SK-N-SH (cell line): Measurements from ENCODE around the gene TMEM138. TPM values are rescaled to one million over a fixed set of nuclear protein-coding genes. Genes with fewer than 3 reads are reported as not detected.

ENCODE experiments used
- CTCF ChIA-PET: fragments of 300-600, 350-600 bp; formaldehyde crosslinking; extraction: SDS; loops from one replicate; lab custom pipeline; 2021; lab: Yijun Ruan, JAX
- POLR2A ChIA-PET: fragments of 350-600 bp; sonication (Branson Sonifier 250); formaldehyde crosslinking; extraction: SDS; loops from one replicate; lab custom pipeline; 2020; ENCODE audit warnings: antibody characterized with exemption, inconsistent platforms; lab: Yijun Ruan, JAX
- DNase-seq: peaks from one replicate; pipeline ENCODE4 v3.0.0; 2012
- H2AFZ ChIP-seq: fragments of 200-600 bp; sonication (generic); 2 replicates; pipeline ENCODE4 v1.8.1; 2016; ENCODE audit warnings: antibody characterized with exemption, mild to moderate bottlenecking, low read depth
- H3F3A ChIP-seq: fragments of 200-600 bp; sonication (generic); replicated peaks from 2 replicates; pipeline ENCODE3; 2016; ENCODE audit warnings: antibody characterized with exemption, mild to moderate bottlenecking; ENCODE audit not compliant: insufficient read depth
- H3K27ac ChIP-seq, 2 experiments: fragments of 200-500 bp in 1 of 2; fragments of 200-600 bp in 1 of 2; sonication (Bioruptor generic) in 1 of 2; sonication (generic), shearing (Covaris generic) in 1 of 2; 2 replicates each; pipeline versions ENCODE4 v1.5.1 to v1.6.1; 2014 to 2016; ENCODE audit warnings: low read depth in 2 of 2, inconsistent platforms in 1 of 2, low read length in 1 of 2, mild to moderate bottlenecking in 1 of 2, mixed read lengths in 1 of 2
- H3K27me3 ChIP-seq: fragments of 200-600 bp; sonication (generic), shearing (Covaris generic); 2 replicates; pipeline ENCODE4 v1.6.1; 2016; ENCODE audit warnings: mixed run types; ENCODE audit not compliant: insufficient read depth
- H3K36me3 ChIP-seq, 2 experiments: fragments of 200-500 bp in 1 of 2; fragments of 200-600 bp in 1 of 2; sonication (Bioruptor generic) in 1 of 2; sonication (generic) in 1 of 2; replicated peaks in 1 of 2; 2 replicates each; pipeline versions ENCODE3 to v1.5.1; 2014 to 2016; ENCODE audit warnings: low read length in 1 of 2, mild to moderate bottlenecking in 1 of 2; ENCODE audit not compliant: insufficient read depth in 2 of 2, control insufficient read depth in 1 of 2
- H3K4me1 ChIP-seq, 2 experiments: fragments of 200-500 bp in 1 of 2; fragments of 200-600 bp in 1 of 2; sonication (Bioruptor generic) in 1 of 2; sonication (generic), shearing (Covaris generic) in 1 of 2; 2 replicates each; pipeline versions ENCODE4 v1.5.1 to v1.6.1; 2014 to 2016; ENCODE audit warnings: low read depth in 1 of 2, low read length in 1 of 2, mixed run types in 1 of 2; ENCODE audit not compliant: insufficient read depth in 2 of 2, control insufficient read depth in 1 of 2
- H3K4me2 ChIP-seq: fragments of 200-600 bp; sonication (generic), shearing (Covaris generic); 2 replicates; pipeline ENCODE4 v1.6.1; 2017; ENCODE audit warnings: mixed run types
- H3K4me3 ChIP-seq, 2 experiments: fragments of 200-500 bp in 1 of 2; fragments of 200-600 bp in 1 of 2; sonication (Bioruptor generic) in 1 of 2; sonication (generic), shearing (Covaris generic) in 1 of 2; 2 replicates each; pipeline versions ENCODE4 v1.5.1 to v1.8.1; 2014 to 2016; ENCODE audit warnings: low read depth in 2 of 2, inconsistent platforms in 1 of 2, low read length in 1 of 2, mild to moderate bottlenecking in 1 of 2, mixed read lengths in 1 of 2, moderate library complexity in 1 of 2
- H3K79me2 ChIP-seq: fragments of 200-600 bp; sonication (generic); 2 replicates; pipeline ENCODE4 v1.8.1; 2017; ENCODE audit warnings: mild to moderate bottlenecking; ENCODE audit not compliant: insufficient read depth
- H3K9ac ChIP-seq: fragments of 200-600 bp; sonication (generic); 2 replicates; pipeline ENCODE4 v1.6.1; 2017; ENCODE audit warnings: mixed run types
- H3K9me2 ChIP-seq: fragments of 200-600 bp; sonication (generic); 2 replicates; pipeline ENCODE4 v1.6.1; 2017; ENCODE audit warnings: mixed run types
- H3K9me3 ChIP-seq: fragments of 200-600 bp; sonication (generic); 2 replicates; pipeline ENCODE4 v1.6.1; 2017; ENCODE audit warnings: mixed run types, mild to moderate bottlenecking, moderate library complexity
- H4K20me1 ChIP-seq: fragments of 200-600 bp; sonication (generic); 2 replicates; pipeline ENCODE4 v1.6.1; 2017; ENCODE audit warnings: mild to moderate bottlenecking, mixed run types; ENCODE audit not compliant: insufficient read depth
- CHD2 ChIP-seq: fragments of 150-350 bp; IDR thresholded peaks from 2 replicates; pipeline ENCODE4 v1.6.1; 2018; ENCODE audit warnings: low read length; ENCODE audit not compliant: partially characterized antibody
- ELF1 ChIP-seq: IDR thresholded peaks from 2 replicates; pipeline ENCODE4 v1.4.0; 2012
- FOXJ3 ChIP-seq: sonication (generic); formaldehyde crosslinking; IDR thresholded peaks from 2 replicates; pipeline ENCODE4 v1.5.1; 2020; ENCODE audit warnings: mild to moderate bottlenecking, missing genetic modification reagents
- GATA2 ChIP-seq: sonication (generic); formaldehyde crosslinking; IDR thresholded peaks from 2 replicates; pipeline ENCODE4 v1.5.0; 2020; ENCODE audit warnings: mild to moderate bottlenecking, missing genetic modification reagents
- JUND ChIP-seq: IDR thresholded peaks from 2 replicates; pipeline ENCODE4 v1.4.0; 2012
- NFIC ChIP-seq: IDR thresholded peaks from 2 replicates; pipeline ENCODE4 v1.4.0; 2012; ENCODE audit warnings: borderline replicate concordance
- NRF1 ChIP-seq: IDR thresholded peaks from 2 replicates; pipeline ENCODE4 v1.6.1; 2012; ENCODE audit warnings: low read depth, mild to moderate bottlenecking, low read length
- RAD21 ChIP-seq: IDR thresholded peaks from 2 replicates; pipeline ENCODE4 v1.6.1; 2012; ENCODE audit warnings: mild to moderate bottlenecking, low read length
- RCOR1 ChIP-seq: fragments of 150-350 bp; IDR thresholded peaks from 2 replicates; pipeline ENCODE4 v1.6.1; 2017; ENCODE audit warnings: antibody characterized with exemption, low read length
- RFX5 ChIP-seq: IDR thresholded peaks from 2 replicates; pipeline ENCODE4 v1.6.1; 2012; ENCODE audit warnings: mild to moderate bottlenecking, improper control_type of control experiment, low read length
- TAF1 ChIP-seq: IDR thresholded peaks from 2 replicates; pipeline ENCODE4 v1.6.1; 2012; ENCODE audit warnings: low read depth, mild to moderate bottlenecking, low read length, moderate library complexity, borderline replicate concordance
- TEAD4 ChIP-seq: IDR thresholded peaks from 2 replicates; pipeline ENCODE4 v1.4.0; 2012; ENCODE audit warnings: mild to moderate bottlenecking, borderline replicate concordance; ENCODE audit not compliant: insufficient read depth
- USF1 ChIP-seq: IDR thresholded peaks from 2 replicates; pipeline ENCODE4 v1.4.0; 2012; ENCODE audit warnings: low read depth, borderline replicate concordance
- WGBS: methylation state at CpG from one replicate; pipeline ENCODE4 v1.1.6; 2017; ENCODE audit warnings: low lambda C conversion rate; 5-methylcytosine and 5-hydroxymethylcytosine counted together
- polyA plus RNA-seq, 3 experiments: library from polyadenylated mRNA; depleted of rRNA; stranded (reverse); fragments of >200 nt; gene quantifications; 2 replicates each; pipeline ENCODE4 v1.2.3, GENCODE V29; 2012
- TF ChIP-seq, protein P1 (sequence below): IDR thresholded peaks from 2 replicates; pipeline ENCODE4 v1.4.0; 2012; ENCODE audit warnings: low read depth, borderline replicate concordance
- TF ChIP-seq, protein P2 (sequence below): IDR thresholded peaks from 2 replicates; pipeline ENCODE4 v1.4.0; 2012; ENCODE audit warnings: low read depth
- TF ChIP-seq, protein P3 (sequence below): IDR thresholded peaks from 2 replicates; pipeline ENCODE4 v1.6.1; 2012; ENCODE audit warnings: mild to moderate bottlenecking, low read depth, low read length, moderate library complexity

The TMEM138 gene
- polyA plus RNA-seq, 1 of the 3 experiments (the other 2 are of a cell fraction), result 82.2 TPM

- peak overlapping the region; percentile 24; the same call in 1 of the 2 replicates for H3K9ac ChIP-seq
These were observed 33.8 kb upstream of the TMEM138 start for GRCh38 chr11:61328351-61328750.

GRCh38 chr11:61329871-61330270, 32.3 kb upstream of the TMEM138 start:
- ChIA-PET POLR2A (no interaction called here), CTCF (interaction anchor here (1.1 to 1.3 kb wide), 4 partner anchors 14 to 117 kb away, joined by 3 to 6 read pairs (median 3); no protein-coding TSS in a partner anchor)
- Histone ChIP-seq H3K9me2 (no peaks in the 10 kb centered on the region), H3K36me3 (peaks cover 40 to 42% of the 10 kb centered on the region in 2 experiments), H3K4me2 (no peak overlapping the region), H3K79me2 (peaks cover 81% of the 10 kb centered on the region), H3K27ac (no peak overlapping the region), H3K9ac (no peak overlapping the region), H3K27me3 (no peaks in the 10 kb centered on the region), H4K20me1 (peaks cover 38% of the 10 kb centered on the region), H3K4me1 (peaks cover 26 to 28% of the 10 kb centered on the region in 2 experiments), H3F3A (peaks cover 9% of the 10 kb centered on the region), H2AFZ (no peak overlapping the region), H3K9me3 (no peaks in the 10 kb centered on the region), H3K4me3 (no peak overlapping the region)
- WGBS, result 98% methylated on average over 4 of the region's 4 CpGs
- TF ChIP-seq GATA2 (no peak), FOXJ3 (CRISPR knock-in tag) (no peak), TEAD4 (no peak), RFX5 (no peak), NFIC (no peak), JUND (no peak), RAD21 (no peak), NRF1 (no peak), USF1 (no peak), RCOR1 (no peak), TAF1 (no peak)
- TF ChIP-seq, protein P1, sequence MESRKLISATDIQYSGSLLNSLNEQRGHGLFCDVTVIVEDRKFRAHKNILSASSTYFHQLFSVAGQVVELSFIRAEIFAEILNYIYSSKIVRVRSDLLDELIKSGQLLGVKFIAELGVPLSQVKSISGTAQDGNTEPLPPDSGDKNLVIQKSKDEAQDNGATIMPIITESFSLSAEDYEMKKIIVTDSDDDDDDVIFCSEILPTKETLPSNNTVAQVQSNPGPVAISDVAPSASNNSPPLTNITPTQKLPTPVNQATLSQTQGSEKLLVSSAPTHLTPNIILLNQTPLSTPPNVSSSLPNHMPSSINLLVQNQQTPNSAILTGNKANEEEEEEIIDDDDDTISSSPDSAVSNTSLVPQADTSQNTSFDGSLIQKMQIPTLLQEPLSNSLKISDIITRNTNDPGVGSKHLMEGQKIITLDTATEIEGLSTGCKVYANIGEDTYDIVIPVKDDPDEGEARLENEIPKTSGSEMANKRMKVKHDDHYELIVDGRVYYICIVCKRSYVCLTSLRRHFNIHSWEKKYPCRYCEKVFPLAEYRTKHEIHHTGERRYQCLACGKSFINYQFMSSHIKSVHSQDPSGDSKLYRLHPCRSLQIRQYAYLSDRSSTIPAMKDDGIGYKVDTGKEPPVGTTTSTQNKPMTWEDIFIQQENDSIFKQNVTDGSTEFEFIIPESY, result no peak
- TF ChIP-seq, protein P2, sequence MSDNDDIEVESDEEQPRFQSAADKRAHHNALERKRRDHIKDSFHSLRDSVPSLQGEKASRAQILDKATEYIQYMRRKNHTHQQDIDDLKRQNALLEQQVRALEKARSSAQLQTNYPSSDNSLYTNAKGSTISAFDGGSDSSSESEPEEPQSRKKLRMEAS, result no peak
- no peak for DNase-seq

More at GRCh38 chr11:61328351-61328750, 33.8 kb upstream of the TMEM138 start:
- no peak overlapping the region for H3K4me3 ChIP-seq
- H3F3A ChIP-seq, result peaks cover 9% of the 10 kb centered on the region
- H4K20me1 ChIP-seq, result peaks cover 38% of the 10 kb centered on the region
- DNase-seq, result no peak
- no peak overlapping the region for H2AFZ ChIP-seq
- H3K27ac ChIP-seq, result peak overlapping the region in 1 of 2 experiments; percentile 18; a peak in 3 of 4 replicates
- H3K9me3 ChIP-seq, result no peaks in the 10 kb centered on the region
- H3K79me2 ChIP-seq, result peaks cover 83% of the 10 kb centered on the region
- WGBS, result 94% methylated on average over 9 of the region's 9 CpGs
- H3K4me2 ChIP-seq, result no peak overlapping the region
- POLR2A ChIA-PET, result interaction anchor here (1.1 kb wide), 1 partner anchor 34 kb away, joined by 3 read pairs; the partner anchor contains the start of gene TMEM138
- CTCF ChIA-PET, result interaction anchor here (3.2 to 3.4 kb wide), 2 partner anchors 8 to 57 kb away, joined by 18 to 23 read pairs; no protein-coding TSS in a partner anchor
- H3K27me3 ChIP-seq, result no peaks in the 10 kb centered on the region
- peaks cover 53% of the 10 kb centered on the region in 2 experiments for H3K36me3 ChIP-seq
- no peak for TF ChIP-seq RCOR1
- TF ChIP-seq, protein P3, sequence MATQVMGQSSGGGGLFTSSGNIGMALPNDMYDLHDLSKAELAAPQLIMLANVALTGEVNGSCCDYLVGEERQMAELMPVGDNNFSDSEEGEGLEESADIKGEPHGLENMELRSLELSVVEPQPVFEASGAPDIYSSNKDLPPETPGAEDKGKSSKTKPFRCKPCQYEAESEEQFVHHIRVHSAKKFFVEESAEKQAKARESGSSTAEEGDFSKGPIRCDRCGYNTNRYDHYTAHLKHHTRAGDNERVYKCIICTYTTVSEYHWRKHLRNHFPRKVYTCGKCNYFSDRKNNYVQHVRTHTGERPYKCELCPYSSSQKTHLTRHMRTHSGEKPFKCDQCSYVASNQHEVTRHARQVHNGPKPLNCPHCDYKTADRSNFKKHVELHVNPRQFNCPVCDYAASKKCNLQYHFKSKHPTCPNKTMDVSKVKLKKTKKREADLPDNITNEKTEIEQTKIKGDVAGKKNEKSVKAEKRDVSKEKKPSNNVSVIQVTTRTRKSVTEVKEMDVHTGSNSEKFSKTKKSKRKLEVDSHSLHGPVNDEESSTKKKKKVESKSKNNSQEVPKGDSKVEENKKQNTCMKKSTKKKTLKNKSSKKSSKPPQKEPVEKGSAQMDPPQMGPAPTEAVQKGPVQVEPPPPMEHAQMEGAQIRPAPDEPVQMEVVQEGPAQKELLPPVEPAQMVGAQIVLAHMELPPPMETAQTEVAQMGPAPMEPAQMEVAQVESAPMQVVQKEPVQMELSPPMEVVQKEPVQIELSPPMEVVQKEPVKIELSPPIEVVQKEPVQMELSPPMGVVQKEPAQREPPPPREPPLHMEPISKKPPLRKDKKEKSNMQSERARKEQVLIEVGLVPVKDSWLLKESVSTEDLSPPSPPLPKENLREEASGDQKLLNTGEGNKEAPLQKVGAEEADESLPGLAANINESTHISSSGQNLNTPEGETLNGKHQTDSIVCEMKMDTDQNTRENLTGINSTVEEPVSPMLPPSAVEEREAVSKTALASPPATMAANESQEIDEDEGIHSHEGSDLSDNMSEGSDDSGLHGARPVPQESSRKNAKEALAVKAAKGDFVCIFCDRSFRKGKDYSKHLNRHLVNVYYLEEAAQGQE, result no peak
- TF ChIP-seq ELF1, result no peak
- TF ChIP-seq, protein P1, result no peak
- TF ChIP-seq CHD2, result no peak
- no peaks in the 10 kb centered on the region for H3K9me2 ChIP-seq
- peaks cover 13 to 18% of the 10 kb centered on the region in 2 experiments for H3K4me1 ChIP-seq
